ENCODE results near the gene CNGB1. TPM values are rescaled to one million over a fixed set of nuclear protein-coding genes. Genes with fewer than 3 reads are reported as not detected.

CNGB1 gene
- total and polyA plus RNA-seq, 4 donors: 2.1 to 6.5 (median 4.3) TPM

DNA sequence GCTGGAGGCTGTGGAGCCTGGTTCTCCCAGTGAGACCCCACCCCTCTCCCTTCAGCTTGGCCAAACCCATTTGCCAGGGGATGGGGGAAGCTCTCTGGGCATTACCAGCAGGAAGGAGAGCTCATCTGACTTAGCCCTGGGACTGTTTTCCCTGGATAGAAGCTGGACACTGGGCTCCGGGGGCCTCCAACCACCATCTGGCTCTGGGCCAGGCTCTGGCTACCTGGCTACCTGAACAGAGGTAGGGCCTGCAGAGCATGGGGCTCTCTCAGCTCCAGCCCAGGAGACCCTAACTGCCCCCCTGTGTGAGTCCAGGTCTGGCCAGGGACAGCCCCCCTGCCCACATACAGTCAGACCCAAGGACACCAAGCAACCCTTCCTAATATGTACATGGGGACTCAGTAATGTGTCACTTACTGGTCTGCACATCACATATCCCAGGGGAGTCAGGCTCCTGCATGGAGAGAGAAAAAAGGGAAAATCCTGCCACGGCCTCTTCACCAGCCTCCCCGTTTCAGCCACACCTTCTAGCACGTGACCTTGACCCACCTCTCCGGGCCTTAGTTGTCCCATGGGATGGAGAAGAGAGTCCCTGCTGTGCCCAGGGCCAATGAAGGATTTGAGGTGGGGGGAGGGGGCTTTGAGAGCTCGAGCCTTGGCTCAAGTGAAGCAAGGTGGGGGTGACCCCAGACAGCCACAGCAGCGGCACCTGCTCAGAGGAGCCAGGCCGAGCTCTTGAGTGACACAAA lies 13.8 kb downstream of the CNGB1 start:
- no peak overlapping the region for H3K27ac ChIP-seq (ENCODE audit: low read depth, low read length)
- no peaks in the 10 kb centered on the region for H3K27me3 ChIP-seq (ENCODE audit: control insufficient read depth, insufficient read depth, low read length)
- no peaks in the 10 kb centered on the region for H3K9me3 ChIP-seq (ENCODE audit: control insufficient read depth, insufficient read depth, low read length)
- 83% methylated on average over 6 of the region's 8 CpGs for WGBS (ENCODE audit: insufficient coverage)
- H3K36me3 ChIP-seq (ENCODE audit: control insufficient read depth, insufficient read depth, low read length): no peaks in the 10 kb centered on the region
- H3K4me3 ChIP-seq (ENCODE audit: low read depth, low read length): no peak overlapping the region
- H3K4me1 ChIP-seq (ENCODE audit: control insufficient read depth, insufficient read depth, low read length): peaks cover 3% of the 10 kb centered on the region
- no peak for DNase-seq (ENCODE audit: low read depth in 4 of 6, low spot score in 6 of 6)

DNA sequence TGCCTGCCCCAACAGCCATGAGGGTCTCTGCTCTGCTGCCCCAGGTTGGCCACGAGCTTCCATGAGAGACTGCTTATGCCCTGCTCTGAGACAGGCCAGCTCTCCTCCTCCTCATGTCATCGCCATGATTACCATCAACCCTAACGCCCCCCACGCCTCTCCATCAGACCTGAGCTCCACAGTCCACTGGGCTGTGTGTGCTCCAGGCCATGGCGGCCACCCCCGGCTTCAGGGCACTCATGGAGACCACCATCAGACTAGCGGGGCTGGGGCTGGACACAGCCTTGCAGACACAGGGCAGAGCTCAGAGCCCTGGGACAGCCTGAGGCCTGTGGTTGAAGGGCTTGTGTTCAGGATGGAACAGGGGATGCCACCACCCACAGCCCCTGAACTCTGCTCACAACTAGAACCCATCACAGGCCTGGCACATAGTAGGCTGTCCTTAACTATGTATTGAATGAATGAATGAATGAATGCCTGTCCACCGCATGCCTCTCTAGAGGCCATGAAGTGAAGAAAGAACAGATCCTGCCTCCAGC lies 14.6 kb downstream of the CNGB1 start:
- no peaks in the 10 kb centered on the region for H3K9me3 ChIP-seq (ENCODE audit: control insufficient read depth, insufficient read depth, low read length)
- H3K4me1 ChIP-seq (ENCODE audit: control insufficient read depth, insufficient read depth, low read length): peaks cover 3% of the 10 kb centered on the region
- DNase-seq (ENCODE audit: low read depth in 4 of 6, low spot score in 6 of 6): no peak
- no peak overlapping the region for H3K4me3 ChIP-seq (ENCODE audit: low read depth, low read length)
- H3K27ac ChIP-seq (ENCODE audit: low read depth, low read length): no peak overlapping the region
- H3K36me3 ChIP-seq (ENCODE audit: control insufficient read depth, insufficient read depth, low read length): no peaks in the 10 kb centered on the region
- 76% methylated on average over 6 of the region's 8 CpGs for WGBS (ENCODE audit: insufficient coverage)
- no peaks in the 10 kb centered on the region for H3K27me3 ChIP-seq (ENCODE audit: control insufficient read depth, insufficient read depth, low read length)

DNA sequence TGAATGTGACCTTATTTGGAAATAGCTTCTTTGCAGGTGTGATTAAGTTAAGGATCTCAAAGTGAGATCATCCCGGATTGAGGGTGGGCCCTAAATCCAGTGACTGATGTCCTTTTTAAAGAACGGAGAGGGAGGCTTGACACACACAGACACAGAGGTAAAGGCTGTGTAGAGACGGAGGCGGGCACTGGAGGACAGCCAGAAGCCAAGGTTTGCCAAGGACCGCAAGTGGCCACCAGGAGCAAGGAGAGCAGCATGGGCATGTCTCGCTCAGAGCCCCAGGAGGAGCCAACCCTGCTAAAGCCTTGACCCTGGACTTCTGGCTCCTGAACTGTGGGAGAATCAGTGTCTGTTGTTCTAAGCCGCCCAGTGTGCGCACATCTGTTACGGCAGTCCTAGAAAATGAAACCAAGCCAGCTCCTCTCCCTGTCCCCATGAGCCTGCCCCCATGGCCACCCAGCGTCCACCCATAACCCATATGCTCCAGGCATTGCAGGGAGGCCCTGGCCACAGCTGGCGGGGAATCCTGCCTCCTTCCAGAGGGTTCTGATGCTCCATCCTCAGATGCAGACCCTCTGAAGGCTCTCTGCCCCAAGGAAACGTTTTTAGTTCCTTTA lies 15.2 kb downstream of the CNGB1 start:
- Histone ChIP-seq H3K4me1 (ENCODE audit: control insufficient read depth, insufficient read depth, low read length) (peaks cover 3% of the 10 kb centered on the region), H3K4me3 (ENCODE audit: low read depth, low read length) (no peak overlapping the region), H3K9me3 (ENCODE audit: control insufficient read depth, insufficient read depth, low read length) (no peaks in the 10 kb centered on the region), H3K27ac (ENCODE audit: low read depth, low read length) (no peak overlapping the region), H3K27me3 (ENCODE audit: control insufficient read depth, insufficient read depth, low read length) (no peaks in the 10 kb centered on the region), H3K36me3 (ENCODE audit: control insufficient read depth, insufficient read depth, low read length) (no peaks in the 10 kb centered on the region)
- no peak for DNase-seq (ENCODE audit: low read depth in 4 of 6, low spot score in 6 of 6)
- WGBS (ENCODE audit: insufficient coverage): 77% methylated on average over 12 of the region's 12 CpGs

DNA sequence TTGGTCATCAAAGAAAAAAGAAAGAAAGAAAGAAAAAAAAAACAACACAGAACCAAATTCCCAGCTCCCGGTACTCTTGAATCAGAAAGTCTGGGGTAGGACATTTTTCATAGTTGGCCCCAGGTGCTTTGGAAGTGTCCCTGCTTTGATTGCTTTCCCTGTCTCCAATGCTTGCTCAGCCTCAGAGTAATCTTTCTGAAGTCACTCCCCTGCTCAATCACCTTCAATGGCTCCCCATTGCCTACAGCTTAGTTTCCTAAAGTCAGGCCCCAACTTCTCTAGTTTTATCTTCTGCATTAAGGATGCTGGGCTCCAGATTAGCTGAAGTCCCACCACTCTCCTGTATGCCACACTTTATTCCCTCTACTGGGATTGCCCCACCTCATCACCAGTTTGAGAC lies 17.1 kb downstream of the CNGB1 start:
- Histone ChIP-seq H3K9me3 (ENCODE audit: control insufficient read depth, insufficient read depth, low read length) (no peaks in the 10 kb centered on the region), H3K4me3 (ENCODE audit: low read depth, low read length) (no peak overlapping the region), H3K27ac (ENCODE audit: low read depth, low read length) (no peak overlapping the region), H3K27me3 (ENCODE audit: control insufficient read depth, insufficient read depth, low read length) (no peaks in the 10 kb centered on the region), H3K4me1 (ENCODE audit: control insufficient read depth, insufficient read depth, low read length) (peaks cover 3% of the 10 kb centered on the region), H3K36me3 (ENCODE audit: control insufficient read depth, insufficient read depth, low read length) (no peaks in the 10 kb centered on the region)
- DNase-seq (ENCODE audit: low read depth in 4 of 6, low spot score in 6 of 6): no peak
- WGBS (ENCODE audit: insufficient coverage): no CpG with 5 or more reads among the region's 1 CpG

DNA sequence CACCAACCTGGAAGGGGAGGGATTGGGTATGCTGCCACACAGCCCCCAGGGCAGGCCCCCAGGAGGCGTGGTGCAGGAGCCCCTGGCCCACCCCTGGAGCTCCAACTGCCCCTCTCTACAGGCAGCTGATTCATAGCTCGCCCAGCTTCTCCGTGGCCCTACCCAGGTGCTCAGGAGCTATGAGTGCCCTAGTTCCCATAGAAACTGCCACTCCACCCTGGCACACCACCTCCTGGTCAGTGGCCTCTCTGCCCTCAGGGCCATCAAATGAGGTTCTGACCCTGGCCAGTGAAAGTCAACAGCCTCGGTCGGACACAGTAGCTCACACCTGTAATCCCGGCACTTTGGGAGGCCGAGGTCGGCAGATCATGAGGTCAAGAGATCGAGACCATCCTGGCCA lies 18.0 kb downstream of the CNGB1 start:
- H3K4me3 ChIP-seq (ENCODE audit: low read depth, low read length): no peak overlapping the region
- DNase-seq (ENCODE audit: low read depth in 4 of 6, low spot score in 6 of 6): no peak
- H3K27ac ChIP-seq (ENCODE audit: low read depth, low read length): no peak overlapping the region
- no peaks in the 10 kb centered on the region for H3K27me3 ChIP-seq (ENCODE audit: control insufficient read depth, insufficient read depth, low read length)
- WGBS (ENCODE audit: insufficient coverage): 81% methylated on average over 4 of the region's 9 CpGs
- H3K4me1 ChIP-seq (ENCODE audit: control insufficient read depth, insufficient read depth, low read length): peaks cover 3% of the 10 kb centered on the region
- no peaks in the 10 kb centered on the region for H3K36me3 ChIP-seq (ENCODE audit: control insufficient read depth, insufficient read depth, low read length)
- H3K9me3 ChIP-seq (ENCODE audit: control insufficient read depth, insufficient read depth, low read length): no peaks in the 10 kb centered on the region

DNA sequence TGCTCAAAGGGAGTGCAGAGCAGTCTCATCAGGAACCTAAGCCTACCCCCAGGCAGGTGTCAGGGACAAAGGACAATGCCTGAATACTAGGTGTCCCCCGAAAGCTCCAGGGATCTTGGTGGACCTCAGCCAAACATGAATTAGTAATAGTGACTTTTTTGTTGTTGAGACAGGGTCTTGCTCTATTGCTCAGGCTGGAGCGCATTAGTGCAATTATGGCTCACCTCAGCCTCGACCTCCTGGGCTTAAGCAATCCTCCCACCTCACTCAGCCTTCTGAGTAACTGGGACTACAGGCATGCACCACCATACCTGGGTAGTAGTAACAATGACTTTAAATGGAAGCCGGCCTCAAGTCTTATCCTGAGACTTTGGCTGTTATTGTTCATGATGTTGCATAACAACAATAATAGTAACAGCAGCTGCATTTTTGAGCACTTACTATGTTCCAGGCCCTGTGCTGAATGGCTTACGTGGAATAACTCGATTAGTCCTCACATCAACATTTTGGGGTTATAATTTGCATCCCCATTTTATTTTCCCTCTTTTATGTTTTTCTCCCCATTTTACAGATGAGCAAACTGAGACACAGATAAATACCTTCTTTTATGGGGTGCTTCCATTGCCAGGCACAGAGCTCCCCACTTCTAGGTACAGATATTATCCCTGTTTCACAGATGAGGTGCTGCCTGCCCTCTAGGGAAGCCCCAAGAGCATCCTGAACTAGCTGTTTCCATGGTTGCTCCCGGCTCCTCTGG lies 19.5 kb downstream of the CNGB1 start:
- no peak for DNase-seq (ENCODE audit: low read depth in 4 of 6, low spot score in 6 of 6)
- Histone ChIP-seq H3K4me1 (ENCODE audit: control insufficient read depth, insufficient read depth, low read length) (peaks cover 7% of the 10 kb centered on the region), H3K27me3 (ENCODE audit: control insufficient read depth, insufficient read depth, low read length) (no peaks in the 10 kb centered on the region), H3K27ac (ENCODE audit: low read depth, low read length) (no peak overlapping the region), H3K9me3 (ENCODE audit: control insufficient read depth, insufficient read depth, low read length) (no peaks in the 10 kb centered on the region), H3K4me3 (ENCODE audit: low read depth, low read length) (no peak overlapping the region), H3K36me3 (ENCODE audit: control insufficient read depth, insufficient read depth, low read length) (no peaks in the 10 kb centered on the region)
- 89% methylated on average over 4 of the region's 7 CpGs for WGBS (ENCODE audit: insufficient coverage)

DNA sequence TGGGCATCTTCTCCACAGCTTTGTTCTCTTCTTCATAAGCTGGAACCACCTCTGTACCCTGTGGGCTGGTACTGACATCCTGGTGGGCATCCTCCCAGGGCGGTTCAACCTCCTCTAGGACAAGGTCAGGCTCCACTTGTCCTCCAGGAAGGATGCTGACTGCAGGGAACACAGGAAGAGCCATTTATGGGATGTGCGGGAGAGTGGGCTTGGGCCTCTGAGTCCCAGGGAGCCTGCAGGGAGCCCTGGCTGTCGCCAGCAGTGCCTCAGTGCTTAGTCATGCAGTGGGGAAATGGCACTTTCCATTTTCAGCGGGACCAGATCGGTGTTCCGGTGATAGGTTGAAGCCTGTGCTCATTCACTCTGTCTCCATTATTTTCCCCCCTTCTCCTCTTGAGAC lies 20.5 kb downstream of the CNGB1 start:
- Histone ChIP-seq H3K4me1 (ENCODE audit: control insufficient read depth, insufficient read depth, low read length) (peaks cover 12% of the 10 kb centered on the region), H3K9me3 (ENCODE audit: control insufficient read depth, insufficient read depth, low read length) (no peaks in the 10 kb centered on the region), H3K27ac (ENCODE audit: low read depth, low read length) (no peak overlapping the region), H3K36me3 (ENCODE audit: control insufficient read depth, insufficient read depth, low read length) (no peaks in the 10 kb centered on the region), H3K4me3 (ENCODE audit: low read depth, low read length) (no peak overlapping the region), H3K27me3 (ENCODE audit: control insufficient read depth, insufficient read depth, low read length) (no peaks in the 10 kb centered on the region)
- 43% methylated on average over 2 of the region's 6 CpGs for WGBS (ENCODE audit: insufficient coverage)
- no peak for DNase-seq (ENCODE audit: low read depth in 4 of 6, low spot score in 6 of 6)

DNA sequence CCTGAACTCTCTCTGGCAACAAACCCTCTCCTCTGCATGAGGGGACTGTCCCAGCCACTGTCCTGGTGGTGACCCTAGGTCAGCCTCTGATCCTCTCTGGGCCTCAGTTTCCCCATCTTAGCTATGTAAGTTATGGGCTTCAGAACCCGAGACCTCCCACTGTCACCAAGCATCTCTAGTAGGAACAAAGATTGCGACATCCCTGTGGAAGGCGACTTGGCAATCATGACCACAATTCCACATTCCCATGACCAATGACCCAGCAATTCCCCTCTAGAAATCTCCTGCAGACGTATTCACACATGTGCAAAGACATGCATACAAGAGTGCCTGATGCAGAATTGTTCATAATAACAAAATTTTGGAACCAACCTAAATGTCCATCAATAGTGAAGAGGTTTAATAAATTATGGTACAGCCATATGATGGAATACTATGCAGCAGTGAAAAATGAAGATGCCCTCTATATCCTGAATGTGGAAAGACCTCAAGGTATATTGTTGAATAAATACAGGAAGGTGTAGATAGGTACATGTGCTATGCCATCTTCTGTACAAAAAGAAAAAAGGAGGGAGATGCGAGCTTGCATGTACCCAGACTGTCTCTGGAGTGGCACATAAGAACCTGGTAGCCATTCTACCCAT lies 21.2 kb downstream of the CNGB1 start:
- H3K9me3 ChIP-seq (ENCODE audit: control insufficient read depth, insufficient read depth, low read length): no peaks in the 10 kb centered on the region
- H3K27me3 ChIP-seq (ENCODE audit: control insufficient read depth, insufficient read depth, low read length): no peaks in the 10 kb centered on the region
- H3K4me3 ChIP-seq (ENCODE audit: low read depth, low read length): no peak overlapping the region
- H3K27ac ChIP-seq (ENCODE audit: low read depth, low read length): no peak overlapping the region
- H3K36me3 ChIP-seq (ENCODE audit: control insufficient read depth, insufficient read depth, low read length): no peaks in the 10 kb centered on the region
- WGBS (ENCODE audit: insufficient coverage): 96% methylated on average over 4 of the region's 5 CpGs
- H3K4me1 ChIP-seq (ENCODE audit: control insufficient read depth, insufficient read depth, low read length): peaks cover 15% of the 10 kb centered on the region
- no peak for DNase-seq (ENCODE audit: low read depth in 4 of 6, low spot score in 6 of 6)

DNA sequence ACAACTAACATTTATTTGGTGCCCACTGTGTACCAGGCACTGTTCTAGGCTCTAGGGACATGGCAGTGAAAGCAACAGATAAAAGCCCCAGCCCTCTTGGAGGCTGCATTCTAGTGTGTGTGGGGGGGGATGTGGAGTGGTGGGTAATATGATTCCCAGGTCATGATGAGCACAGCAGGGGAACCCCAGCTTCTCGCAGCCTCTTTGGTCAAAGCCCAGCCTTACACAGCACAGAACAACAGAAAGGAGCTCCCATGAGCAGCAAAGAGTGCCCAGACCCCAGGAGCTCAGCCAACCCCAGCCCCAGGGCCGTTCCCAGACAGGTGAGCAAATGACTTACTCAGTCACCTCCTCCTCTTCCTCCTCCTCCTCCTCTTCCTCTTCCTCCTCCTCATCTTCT lies 21.9 kb downstream of the CNGB1 start:
- Histone ChIP-seq H3K4me1 (ENCODE audit: control insufficient read depth, insufficient read depth, low read length) (peaks cover 15% of the 10 kb centered on the region), H3K27me3 (ENCODE audit: control insufficient read depth, insufficient read depth, low read length) (no peaks in the 10 kb centered on the region), H3K9me3 (ENCODE audit: control insufficient read depth, insufficient read depth, low read length) (no peaks in the 10 kb centered on the region), H3K36me3 (ENCODE audit: control insufficient read depth, insufficient read depth, low read length) (no peaks in the 10 kb centered on the region), H3K27ac (ENCODE audit: low read depth, low read length) (no peak overlapping the region), H3K4me3 (ENCODE audit: low read depth, low read length) (no peak overlapping the region)
- WGBS (ENCODE audit: insufficient coverage): 0% methylated on average over 1 of the region's 2 CpGs
- DNase-seq (ENCODE audit: low read depth in 4 of 6, low spot score in 6 of 6): no peak
